A549 treated with ZK216348 at 1 μM for 4 hours (cell line): Measurements from ENCODE around the gene HOMER2. TPM values are rescaled to one million over a fixed set of nuclear protein-coding genes. Genes with fewer than 3 reads are reported as not detected.

ENCODE experiments used
- total RNA-seq: library from RNA; stranded (reverse); fragments of 200-300 nt; extraction: Qiagen RNA extraction; gene quantifications from 5 replicates; pipeline ENCODE4 v1.2.3, GENCODE V29; 2022; ENCODE audit warnings: low read depth

HOMER2 gene
- 15.2 to 19.3 TPM (median 15.5 TPM) in 5 replicates for total RNA-seq

DNA sequence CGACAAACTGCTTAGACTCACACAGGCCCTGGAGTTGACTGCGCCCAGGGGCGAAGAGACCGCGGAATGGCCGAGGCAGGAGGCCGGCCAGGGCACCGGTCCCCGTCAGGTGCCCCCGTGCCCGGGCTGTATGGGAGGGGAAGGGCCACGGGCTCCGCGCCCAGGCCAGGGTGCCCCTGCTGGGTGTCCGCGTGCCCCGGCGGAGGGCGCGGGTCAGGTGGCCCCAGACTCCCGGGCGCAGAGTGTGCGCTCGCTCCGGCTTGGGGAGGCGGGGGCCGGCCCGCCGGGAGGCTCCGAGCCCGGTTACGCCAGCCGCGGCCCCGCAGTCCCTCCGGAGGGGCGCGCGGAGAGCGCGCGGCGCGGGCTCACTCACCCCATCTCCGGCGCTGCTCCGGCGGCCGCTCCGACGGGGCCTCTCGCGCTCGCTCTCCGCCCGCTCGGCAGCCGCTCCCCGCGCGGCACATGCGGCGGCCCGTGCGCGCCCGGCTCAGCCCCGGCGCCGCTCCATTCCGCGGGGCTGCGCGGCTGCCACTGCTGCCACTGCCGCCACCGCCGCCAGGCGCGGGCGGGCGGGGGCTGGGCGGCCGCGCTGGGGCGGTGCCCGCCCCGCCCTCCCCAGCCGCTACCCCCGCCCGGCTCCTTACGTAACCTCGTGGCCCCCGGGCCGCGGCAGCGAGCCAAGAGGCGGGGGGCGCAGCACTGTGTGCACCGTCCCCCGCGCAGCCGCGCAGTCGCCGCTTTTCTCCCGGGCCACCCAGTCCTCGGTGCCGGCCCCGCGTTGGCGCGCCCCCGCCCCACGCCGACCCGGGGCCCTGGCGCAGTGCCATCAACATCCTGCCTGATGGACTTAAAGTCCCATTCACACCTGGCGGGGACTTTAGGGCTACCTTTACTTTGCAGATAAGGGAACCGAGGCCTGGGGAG lies at the start of gene HOMER2:
TSS of gene HOMER2 (minus strand) at position 563 of the 924 bp plus-strand sequence. CDS start at position 378, 185 bp downstream.

DNA sequence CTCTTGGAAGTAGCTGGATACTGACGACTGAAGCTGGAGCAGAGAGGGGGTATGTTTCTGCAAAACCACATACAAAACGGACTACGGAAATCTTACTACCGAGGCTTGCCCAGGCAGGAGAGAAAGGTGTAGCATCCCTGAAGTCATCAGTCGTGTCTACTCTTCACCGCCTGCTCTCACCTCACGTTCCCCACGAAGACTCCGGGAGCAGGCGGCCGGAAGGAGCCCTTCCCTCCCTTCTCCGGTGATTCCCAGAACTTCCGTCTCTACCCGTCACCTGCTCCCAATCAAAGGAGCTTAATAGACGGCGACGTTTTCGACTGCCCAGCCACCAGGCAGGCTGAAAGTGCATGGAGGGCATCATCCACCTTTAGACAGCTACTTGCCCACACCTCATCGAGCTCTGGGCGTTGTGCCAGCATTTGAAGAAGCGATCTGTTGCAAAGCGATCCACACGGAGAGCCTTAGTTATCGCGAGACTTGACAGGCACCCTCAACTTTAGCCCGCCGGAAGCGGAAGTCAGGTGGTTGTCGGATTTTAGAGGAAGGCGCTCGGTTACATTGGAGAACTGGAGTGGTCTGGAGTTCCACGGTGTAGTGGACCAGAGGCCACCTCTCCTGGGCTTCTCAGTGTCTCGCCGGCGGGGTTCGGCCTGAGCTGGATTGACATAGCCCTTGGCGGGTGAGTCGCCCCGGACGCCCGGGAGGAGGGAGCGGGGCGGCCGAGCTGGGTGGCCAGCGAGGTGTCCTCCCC lies 33.3 kb upstream of the HOMER2 start, which contains the start of gene RAMAC:
TSS of gene RAMAC (plus strand) at position 523 of the 754 bp plus-strand sequence. CDS start 2,809 bp downstream, outside the sequence.

GRCh38 chr15:82809308-82810060 lies 143.0 kb downstream of the HOMER2 start, which contains the start of gene WHAMM:
Gene WHAMM, plus strand, starts transcription at chr15:82809628. Its CDS starts 99 bp downstream, at chr15:82809727.

DNA sequence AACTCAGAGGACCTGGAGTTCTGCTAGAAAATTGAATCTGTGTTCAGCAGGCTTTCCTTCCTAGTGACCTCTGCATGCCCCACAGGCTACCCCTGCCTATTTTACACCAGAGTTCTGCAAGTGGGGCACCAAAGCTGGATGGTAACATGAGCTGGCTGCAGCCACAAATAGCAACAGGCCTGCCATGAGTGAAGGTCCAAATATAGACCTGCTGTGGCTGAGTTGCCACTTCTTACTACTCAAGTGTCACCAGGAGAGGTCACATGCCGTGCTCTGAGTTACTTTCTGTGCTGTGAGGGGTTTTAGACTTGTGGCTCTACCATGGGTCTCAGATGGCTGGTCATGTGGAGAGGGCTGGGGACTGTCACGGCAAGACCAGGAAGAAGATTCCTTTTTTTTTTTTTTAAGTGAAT lies 146.5 kb downstream of the HOMER2 start, which contains the start of gene FSD2:
TSS of gene FSD2 (minus strand) at position 76 of the 413 bp plus-strand sequence. CDS start 18,679 bp downstream, outside the sequence.

Other genes starting within 250 kb of the HOMER2 start
- 0.41 to 1.7 TPM (median 0.88 TPM) in 5 replicates for gene AP3B2, start 242.8 kb downstream of the HOMER2 start, total RNA-seq
- 0.13 TPM in 1 of 5 replicates, not detected in the others for gene FSD2, start 146.7 kb downstream of the HOMER2 start, total RNA-seq
- gene WHAMM, start 143.1 kb downstream of the HOMER2 start, total RNA-seq, result 6.2 to 7.6 TPM (median 6.5 TPM) in 5 replicates
- gene RAMAC, start 33.5 kb upstream of the HOMER2 start, total RNA-seq, result 38.9 to 67.5 TPM (median 39.6 TPM) in 5 replicates
- 41.2 to 47.7 TPM (median 45.5 TPM) in 5 replicates for gene C15orf40, start 58.9 kb upstream of the HOMER2 start, total RNA-seq
- 43.2 to 67.3 TPM (median 55.5 TPM) in 5 replicates for gene BTBD1, start 114.5 kb upstream of the HOMER2 start, total RNA-seq
- gene TM6SF1, start 154.9 kb upstream of the HOMER2 start, total RNA-seq, result 0.11 to 0.13 TPM in 2 of 5 replicates, not detected in the others